Common myeloid progenitor, CD34-positive (primary cell): ENCODE results near the gene MINPP1. TPM values are rescaled to one million over a fixed set of nuclear protein-coding genes. Genes with fewer than 3 reads are reported as not detected.
A peak's percentile ranks its signal among the peaks of the same experiment; 100 is the strongest.
"Not testable (repeated sequence)": the region's sequence is repeated elsewhere in the genome, so short reads cannot be mapped to it uniquely, and the experiment has no call there.

Experiments
- CTCF ChIA-PET: fragments of 350-600 bp; sonication (Branson Sonifier 250); formaldehyde crosslinking; loops from one replicate; lab custom pipeline; 2021; ENCODE audit warnings: antibody characterized with exemption; lab: Charles Lee
- POLR2A ChIA-PET: fragments of 350-600 bp; sonication (Branson Sonifier 250); formaldehyde crosslinking; loops from one replicate; lab custom pipeline; 2021; ENCODE audit warnings: antibody characterized with exemption; lab: Charles Lee
- DNase-seq, 3 donors: peaks; one replicate each; pipeline versions ENCODE4 v3.0.0 to v3.0.0-alpha.2; 2013
- H3K27ac ChIP-seq, 2 experiments: 1 replicate in 1 of 2; 2 replicates in 1 of 2; pipeline ENCODE4 v1.7.0; 2013; ENCODE audit warnings: inconsistent platforms in 2 of 2, low read length in 2 of 2, mild to moderate bottlenecking in 2 of 2, low read depth in 1 of 2, moderate library complexity in 1 of 2; ENCODE audit not compliant: severe bottlenecking in 2 of 2, insufficient read depth in 1 of 2, poor library complexity in 1 of 2
- H3K27me3 ChIP-seq, 5 experiments: replicated peaks in 2 of 5; 1 replicate in 3 of 5; 2 replicates in 2 of 5; pipeline versions ENCODE4 v1.6.1 to v1.7.0; 2013; ENCODE audit warnings: low read length in 4 of 5, mild to moderate bottlenecking in 2 of 5, moderate library complexity in 2 of 5, inconsistent platforms in 1 of 5; ENCODE audit not compliant: insufficient read depth in 5 of 5, control insufficient read depth in 4 of 5
- H3K36me3 ChIP-seq, 4 experiments: 1 replicate in 2 of 4; 2 replicates in 2 of 4; pipeline versions ENCODE4 v1.6.1 to v1.7.0; 2013; ENCODE audit warnings: low read length in 3 of 4, control low read depth in 1 of 4, mild to moderate bottlenecking in 1 of 4; ENCODE audit not compliant: control insufficient read depth in 4 of 4, insufficient read depth in 4 of 4
- H3K4me1 ChIP-seq, 4 experiments: 1 replicate in 3 of 4; 2 replicates in 1 of 4; pipeline versions ENCODE4 v1.6.1 to v1.7.1; 2013; ENCODE audit warnings: low read length in 3 of 4, mild to moderate bottlenecking in 3 of 4, control low read depth in 1 of 4, inconsistent platforms in 1 of 4, moderate library complexity in 1 of 4; ENCODE audit not compliant: control insufficient read depth in 4 of 4, insufficient read depth in 4 of 4; ENCODE audit errors: control extremely low read depth in 1 of 4
- H3K4me3 ChIP-seq, 7 experiments: 1 replicate in 4 of 7; 2 replicates in 3 of 7; pipeline versions ENCODE4 v1.5.1 to v1.7.0; 2013; ENCODE audit warnings: mild to moderate bottlenecking in 7 of 7, low read length in 6 of 7, moderate library complexity in 6 of 7, inconsistent platforms in 2 of 7, low read depth in 2 of 7, control low read depth in 1 of 7; ENCODE audit not compliant: insufficient read depth in 4 of 7, control insufficient read depth in 1 of 7; ENCODE audit errors: extremely low read depth in 1 of 7
- H3K9me3 ChIP-seq, 5 experiments: 1 replicate in 4 of 5; 2 replicates in 1 of 5; pipeline versions ENCODE4 v1.6.1 to v1.7.1; 2013; ENCODE audit warnings: low read length in 4 of 5, mild to moderate bottlenecking in 2 of 5, inconsistent platforms in 1 of 5, low read depth in 1 of 5, moderate library complexity in 1 of 5; ENCODE audit not compliant: control insufficient read depth in 4 of 5, insufficient read depth in 2 of 5; ENCODE audit errors: control extremely low read depth in 1 of 5
- WGBS: methylation state at CpG from one replicate; pipeline ENCODE4 v1.1.5; 2013; ENCODE audit not compliant: insufficient coverage; 5-methylcytosine and 5-hydroxymethylcytosine counted together
- polyA plus RNA-seq: library from polyadenylated mRNA; unstranded; fragments of 120-200 nt; gene quantifications from one replicate; pipeline ENCODE4 v1.2.1, GENCODE V29; 2013

The MINPP1 gene, protein sequence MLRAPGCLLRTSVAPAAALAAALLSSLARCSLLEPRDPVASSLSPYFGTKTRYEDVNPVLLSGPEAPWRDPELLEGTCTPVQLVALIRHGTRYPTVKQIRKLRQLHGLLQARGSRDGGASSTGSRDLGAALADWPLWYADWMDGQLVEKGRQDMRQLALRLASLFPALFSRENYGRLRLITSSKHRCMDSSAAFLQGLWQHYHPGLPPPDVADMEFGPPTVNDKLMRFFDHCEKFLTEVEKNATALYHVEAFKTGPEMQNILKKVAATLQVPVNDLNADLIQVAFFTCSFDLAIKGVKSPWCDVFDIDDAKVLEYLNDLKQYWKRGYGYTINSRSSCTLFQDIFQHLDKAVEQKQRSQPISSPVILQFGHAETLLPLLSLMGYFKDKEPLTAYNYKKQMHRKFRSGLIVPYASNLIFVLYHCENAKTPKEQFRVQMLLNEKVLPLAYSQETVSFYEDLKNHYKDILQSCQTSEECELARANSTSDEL
- polyA plus RNA-seq = 23.0 TPM

DNA sequence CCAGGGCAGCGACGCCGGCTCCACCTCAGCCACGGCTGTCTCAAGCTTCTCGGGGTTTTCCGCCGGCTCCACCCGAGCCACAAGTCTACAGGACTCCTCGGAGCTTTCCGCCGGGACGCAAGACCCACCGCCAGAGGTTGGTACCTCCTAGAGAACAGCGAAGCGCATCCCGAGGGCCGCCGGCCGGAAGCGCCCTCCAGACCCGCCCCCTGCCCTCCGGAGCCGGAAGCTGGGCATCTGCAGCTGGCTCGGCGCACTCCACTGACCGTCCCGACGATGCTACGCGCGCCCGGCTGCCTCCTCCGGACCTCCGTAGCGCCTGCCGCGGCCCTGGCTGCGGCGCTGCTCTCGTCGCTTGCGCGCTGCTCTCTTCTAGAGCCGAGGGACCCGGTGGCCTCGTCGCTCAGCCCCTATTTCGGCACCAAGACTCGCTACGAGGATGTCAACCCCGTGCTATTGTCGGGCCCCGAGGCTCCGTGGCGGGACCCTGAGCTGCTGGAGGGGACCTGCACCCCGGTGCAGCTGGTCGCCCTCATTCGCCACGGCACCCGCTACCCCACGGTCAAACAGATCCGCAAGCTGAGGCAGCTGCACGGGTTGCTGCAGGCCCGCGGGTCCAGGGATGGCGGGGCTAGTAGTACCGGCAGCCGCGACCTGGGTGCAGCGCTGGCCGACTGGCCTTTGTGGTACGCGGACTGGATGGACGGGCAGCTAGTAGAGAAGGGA, at the start of gene MINPP1:
Gene MINPP1, plus strand, starts transcription at position 254 of the 726 bp plus-strand sequence. Its CDS starts 23 bp downstream, at position 277.
- Histone ChIP-seq H3K27me3 (no peaks in the 10 kb centered on the region), H3K36me3 (peaks cover 0 to 8% (median 6%) of the 10 kb centered on the region in 4 experiments), H3K27ac (peak within 1 kb of the TSS; percentile 33 to 85), H3K4me1 (peaks cover 3 to 32% (median 13%) of the 10 kb centered on the region in 4 experiments), H3K4me3 (peak within 1 kb of the TSS; percentile 81 to 98 (median 90)), H3K9me3 (no peaks in the 10 kb centered on the region)
- peak; percentile 62 to 84 (median 78) for DNase-seq
- POLR2A ChIA-PET = interaction anchor here (0.6 to 1.2 kb wide), 2 partner anchors 15 to 562 kb away, joined by 3 read pairs; no protein-coding TSS in a partner anchor
- CTCF ChIA-PET = interaction anchor here (1.2 to 1.3 kb wide), 2 partner anchors 9 to 17 kb away, joined by 3 to 5 read pairs; no protein-coding TSS in a partner anchor
- 0% methylated on average over 53 of the region's 74 CpGs for WGBS

DNA sequence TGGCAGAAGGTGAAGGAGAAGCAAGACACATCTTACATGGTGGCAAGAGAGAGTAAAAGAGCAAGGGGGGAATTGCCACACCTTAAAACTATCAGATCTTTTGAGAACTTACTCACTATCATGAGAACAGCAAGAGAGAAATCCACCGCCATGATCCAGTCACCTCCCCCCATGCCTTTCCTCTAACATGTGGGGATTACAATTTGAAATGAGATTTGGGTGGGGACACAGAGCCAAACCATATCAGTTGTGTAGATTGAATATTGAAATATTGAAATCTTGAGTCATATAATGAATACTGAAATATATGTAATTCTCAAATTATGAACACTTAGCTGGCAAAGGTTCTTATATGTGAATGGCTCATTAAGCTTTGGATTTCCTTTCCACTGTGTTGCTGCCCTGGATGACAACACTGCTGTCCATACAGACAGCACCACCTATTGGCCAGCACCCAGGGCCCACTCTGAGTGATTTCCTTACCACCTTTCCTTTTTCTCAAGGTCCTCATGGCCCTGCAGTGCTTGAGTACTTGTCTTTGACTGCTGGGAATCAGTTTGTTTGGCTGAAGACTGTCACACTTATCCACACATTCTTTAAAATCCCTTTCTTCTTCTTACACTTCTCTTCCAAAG, 48.0 kb upstream of the MINPP1 start:
- not testable (repeated sequence) for H3K27ac ChIP-seq
- whole genome bisulfite sequencing = no CpG with 5 or more reads among the region's 1 CpG

DNA sequence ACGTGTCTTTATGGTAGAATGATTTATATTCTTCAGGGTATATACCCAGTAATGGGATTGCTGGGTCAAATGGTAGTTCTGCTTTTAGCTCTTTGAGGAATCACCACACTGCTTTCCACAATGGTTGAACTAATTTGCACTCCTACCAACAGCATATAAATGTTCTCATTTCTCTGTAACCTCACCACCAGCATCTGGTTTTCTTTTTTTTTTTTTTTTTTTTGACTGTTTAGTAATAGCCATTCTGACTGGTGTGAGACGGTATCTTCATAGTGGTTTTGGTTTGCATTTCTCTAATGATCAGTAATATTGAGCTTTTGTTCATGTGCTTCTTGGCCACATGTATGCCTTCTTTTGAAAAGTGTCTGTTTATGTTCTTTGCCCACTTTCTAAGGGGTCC, 42.9 kb upstream of the MINPP1 start:
- H3K27me3 ChIP-seq, H3K36me3 ChIP-seq, H3K27ac ChIP-seq, H3K4me1 ChIP-seq, H3K4me3 ChIP-seq, DNase-seq, POLR2A ChIA-PET, H3K9me3 ChIP-seq, CTCF ChIA-PET: not testable (repeated sequence)
- WGBS = no CpG with 5 or more reads among the region's 2 CpGs

More for the DNA sequence above, 48.0 kb upstream of the MINPP1 start:
- H3K4me3 ChIP-seq, POLR2A ChIA-PET, H3K9me3 ChIP-seq, H3K4me1 ChIP-seq, H3K36me3 ChIP-seq, H3K27me3 ChIP-seq, CTCF ChIA-PET, DNase-seq: not testable (repeated sequence)

DNA sequence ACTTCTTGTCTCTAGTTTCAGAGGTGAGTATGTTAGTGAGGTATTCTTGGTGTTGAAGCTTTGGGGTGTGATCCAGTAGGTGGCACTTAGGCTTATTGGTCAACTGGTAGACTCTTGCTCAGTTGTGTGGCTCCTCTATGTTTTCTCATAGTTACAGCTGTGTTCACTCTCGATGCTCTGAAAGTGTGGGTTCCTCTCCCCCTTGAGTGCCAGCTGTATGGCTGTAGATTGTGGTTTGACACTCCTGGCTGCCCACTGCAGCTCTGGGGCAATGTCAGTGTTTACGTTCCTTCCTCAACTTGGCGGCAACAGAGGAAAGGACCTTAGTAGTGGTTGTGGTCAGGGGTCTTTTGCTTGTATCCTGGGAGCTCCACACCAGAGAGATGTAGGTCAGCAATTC, 37.8 kb upstream of the MINPP1 start:
- H3K4me3 ChIP-seq, H3K27ac ChIP-seq, H3K9me3 ChIP-seq, H3K4me1 ChIP-seq, DNase-seq, H3K36me3 ChIP-seq, POLR2A ChIA-PET, H3K27me3 ChIP-seq, CTCF ChIA-PET: not testable (repeated sequence)
- no CpG with 5 or more reads among the region's 3 CpGs for WGBS

DNA sequence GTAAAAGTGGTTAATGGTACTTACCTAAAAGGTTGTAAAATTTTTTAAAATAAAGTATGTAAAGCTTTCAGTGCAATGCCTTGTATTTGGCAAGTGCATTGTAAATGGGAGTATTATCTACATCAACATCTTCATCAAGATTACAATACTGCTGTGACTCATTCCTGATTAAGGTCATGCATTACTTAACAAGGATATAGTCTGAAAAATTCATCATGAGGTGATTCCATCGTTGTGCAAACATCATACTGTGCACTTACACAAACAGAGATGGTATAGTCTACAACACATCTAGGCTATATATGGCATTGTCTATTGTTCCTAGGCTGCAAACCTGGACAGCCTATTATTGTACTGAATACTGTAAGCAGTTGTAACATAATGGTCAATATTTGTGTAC, 16.0 kb upstream of the MINPP1 start:
- no CpG with 5 or more reads among the region's 1 CpG for WGBS
- H3K4me1 ChIP-seq, H3K36me3 ChIP-seq, CTCF ChIA-PET, DNase-seq, H3K4me3 ChIP-seq, H3K27me3 ChIP-seq, H3K9me3 ChIP-seq, POLR2A ChIA-PET, H3K27ac ChIP-seq: not testable (repeated sequence)

DNA sequence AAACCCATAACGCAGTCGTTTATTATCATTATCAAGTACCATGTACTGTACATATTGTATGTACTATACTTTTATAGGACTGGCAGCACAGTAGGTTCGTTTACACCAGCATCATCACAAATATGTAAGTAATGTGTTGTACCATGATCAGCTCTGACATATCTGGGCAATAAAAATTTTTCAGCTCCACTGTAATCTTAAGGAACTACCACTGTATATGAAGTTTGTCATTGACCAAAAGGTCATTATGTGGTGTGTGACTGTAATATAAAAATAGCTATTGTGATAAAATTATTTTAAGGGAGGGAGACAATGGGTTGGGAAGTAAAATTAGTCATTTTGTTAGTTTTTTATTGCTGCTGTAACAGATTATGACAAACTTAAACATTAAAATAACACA, 14.4 kb upstream of the MINPP1 start:
- H3K27ac ChIP-seq, H3K4me3 ChIP-seq, CTCF ChIA-PET, H3K9me3 ChIP-seq, H3K36me3 ChIP-seq, POLR2A ChIA-PET, H3K4me1 ChIP-seq, DNase-seq, H3K27me3 ChIP-seq: not testable (repeated sequence)
- no CpG with 5 or more reads among the region's 3 CpGs for WGBS
